Esophagus squamous epithelium (tissue), 4 donors: ENCODE measurements around the gene IL11.
A peak's percentile ranks its signal among the peaks of the same experiment; 100 is the strongest.

Experiments
- POLR2A ChIP-seq, 4 donors: fragments of 450-650 bp; IDR thresholded peaks; one replicate each; pipeline ENCODE4 v1.6.1; 2017; ENCODE audit warnings: antibody characterized with exemption in 4 of 4, mild to moderate bottlenecking in 4 of 4, moderate library complexity in 3 of 4
- TF ChIP-seq, protein P1 (sequence below), 6 experiments: fragments of 450-650 bp in 4 of 6; fragments of 200-600 bp in 2 of 6; sonication (generic) in 2 of 6; IDR thresholded peaks; one replicate each; pipeline ENCODE4 v1.5.1; 2016 to 2019; ENCODE audit warnings: antibody characterized with exemption in 6 of 6, mild to moderate bottlenecking in 4 of 6, moderate library complexity in 4 of 6

DNA sequence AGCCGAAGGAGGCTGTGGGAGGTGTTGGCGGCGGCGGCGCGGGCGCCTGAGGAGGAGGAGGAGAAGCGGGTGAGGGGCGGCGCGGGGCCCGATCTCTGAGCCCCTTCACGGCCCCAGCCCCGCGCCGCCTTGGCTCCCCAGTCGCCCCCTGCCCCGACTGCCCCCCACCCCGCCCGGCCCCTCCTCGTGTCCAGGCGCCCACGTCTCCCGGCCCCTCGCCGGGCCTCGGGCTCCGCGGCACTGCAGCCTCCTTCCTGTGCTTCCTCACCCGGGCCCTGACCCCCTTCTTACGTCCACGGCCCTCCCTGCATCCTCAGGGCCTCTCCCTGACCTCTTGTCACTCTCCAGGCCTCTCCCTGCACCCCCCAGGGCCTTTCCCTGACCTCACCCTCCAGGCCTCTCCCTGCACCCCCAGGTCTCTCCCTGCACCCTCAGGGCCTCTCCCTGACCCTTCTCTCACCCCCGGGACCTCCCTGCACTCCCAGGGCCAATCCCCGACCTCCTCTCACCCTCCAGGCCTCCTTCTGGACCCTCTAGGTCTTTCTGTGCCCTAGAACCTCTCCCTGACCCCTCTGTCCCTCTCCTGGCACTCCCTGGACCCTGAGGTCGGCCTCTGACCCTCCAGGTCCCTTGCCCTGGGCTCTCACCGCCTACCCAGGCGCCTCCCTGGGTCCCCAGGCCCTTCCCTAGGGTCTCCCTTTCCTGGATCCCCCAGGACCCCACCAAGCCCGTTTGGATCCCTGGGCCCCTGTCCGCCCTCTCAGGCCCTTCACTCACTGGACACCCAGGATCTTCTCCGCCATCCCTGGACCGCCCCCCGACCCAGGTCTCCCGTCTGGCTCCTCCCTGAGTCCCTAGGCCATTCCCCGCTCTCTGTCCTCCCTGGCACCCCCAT lies 30.1 kb downstream of the IL11 start:
- TF ChIP-seq, protein P1, sequence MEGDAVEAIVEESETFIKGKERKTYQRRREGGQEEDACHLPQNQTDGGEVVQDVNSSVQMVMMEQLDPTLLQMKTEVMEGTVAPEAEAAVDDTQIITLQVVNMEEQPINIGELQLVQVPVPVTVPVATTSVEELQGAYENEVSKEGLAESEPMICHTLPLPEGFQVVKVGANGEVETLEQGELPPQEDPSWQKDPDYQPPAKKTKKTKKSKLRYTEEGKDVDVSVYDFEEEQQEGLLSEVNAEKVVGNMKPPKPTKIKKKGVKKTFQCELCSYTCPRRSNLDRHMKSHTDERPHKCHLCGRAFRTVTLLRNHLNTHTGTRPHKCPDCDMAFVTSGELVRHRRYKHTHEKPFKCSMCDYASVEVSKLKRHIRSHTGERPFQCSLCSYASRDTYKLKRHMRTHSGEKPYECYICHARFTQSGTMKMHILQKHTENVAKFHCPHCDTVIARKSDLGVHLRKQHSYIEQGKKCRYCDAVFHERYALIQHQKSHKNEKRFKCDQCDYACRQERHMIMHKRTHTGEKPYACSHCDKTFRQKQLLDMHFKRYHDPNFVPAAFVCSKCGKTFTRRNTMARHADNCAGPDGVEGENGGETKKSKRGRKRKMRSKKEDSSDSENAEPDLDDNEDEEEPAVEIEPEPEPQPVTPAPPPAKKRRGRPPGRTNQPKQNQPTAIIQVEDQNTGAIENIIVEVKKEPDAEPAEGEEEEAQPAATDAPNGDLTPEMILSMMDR (IDR thresholded peaks at IDR 0.05), result no peak
- peak in 1 of 4 donors; percentile 97 for TF ChIP-seq POLR2A (IDR thresholded peaks at IDR 0.05)
